ENCODE measurements around the gene PLA2G2F.

The PLA2G2F gene

GRCh38 chr1:20192871-20193411 is 53.8 kb downstream of the PLA2G2F start:
- no peak for DNase-seq

GRCh38 chr1:20194224-20194623 is 55.1 kb downstream of the PLA2G2F start:
- no peak for DNase-seq

- peak; percentile 74 for DNase-seq
Measured at GRCh38 chr1:20194757-20195461, 55.8 kb downstream of the PLA2G2F start.

GRCh38 chr1:20195462-20195780 is 56.3 kb downstream of the PLA2G2F start:
- no peak for DNase-seq

- no peak for DNase-seq
Measured at GRCh38 chr1:20197329-20197791, 58.2 kb downstream of the PLA2G2F start.

- DNase-seq: no peak
Measured at GRCh38 chr1:20198296-20198695, 59.2 kb downstream of the PLA2G2F start.

GRCh38 chr1:20198918-20199317 is 59.8 kb downstream of the PLA2G2F start:
- no peak for DNase-seq

GRCh38 chr1:20199403-20199802 is 60.3 kb downstream of the PLA2G2F start:
- no peak for DNase-seq

- DNase-seq: no peak
Measured at GRCh38 chr1:20199840-20200239, 60.7 kb downstream of the PLA2G2F start.
